ENCODE results near the gene TCERG1. TPM values are rescaled to one million over a fixed set of nuclear protein-coding genes. Genes with fewer than 3 reads are reported as not detected.

Gene TCERG1
- total RNA-seq, result 10 to 100 TPM; 93.3 to 99.4 TPM

DNA sequence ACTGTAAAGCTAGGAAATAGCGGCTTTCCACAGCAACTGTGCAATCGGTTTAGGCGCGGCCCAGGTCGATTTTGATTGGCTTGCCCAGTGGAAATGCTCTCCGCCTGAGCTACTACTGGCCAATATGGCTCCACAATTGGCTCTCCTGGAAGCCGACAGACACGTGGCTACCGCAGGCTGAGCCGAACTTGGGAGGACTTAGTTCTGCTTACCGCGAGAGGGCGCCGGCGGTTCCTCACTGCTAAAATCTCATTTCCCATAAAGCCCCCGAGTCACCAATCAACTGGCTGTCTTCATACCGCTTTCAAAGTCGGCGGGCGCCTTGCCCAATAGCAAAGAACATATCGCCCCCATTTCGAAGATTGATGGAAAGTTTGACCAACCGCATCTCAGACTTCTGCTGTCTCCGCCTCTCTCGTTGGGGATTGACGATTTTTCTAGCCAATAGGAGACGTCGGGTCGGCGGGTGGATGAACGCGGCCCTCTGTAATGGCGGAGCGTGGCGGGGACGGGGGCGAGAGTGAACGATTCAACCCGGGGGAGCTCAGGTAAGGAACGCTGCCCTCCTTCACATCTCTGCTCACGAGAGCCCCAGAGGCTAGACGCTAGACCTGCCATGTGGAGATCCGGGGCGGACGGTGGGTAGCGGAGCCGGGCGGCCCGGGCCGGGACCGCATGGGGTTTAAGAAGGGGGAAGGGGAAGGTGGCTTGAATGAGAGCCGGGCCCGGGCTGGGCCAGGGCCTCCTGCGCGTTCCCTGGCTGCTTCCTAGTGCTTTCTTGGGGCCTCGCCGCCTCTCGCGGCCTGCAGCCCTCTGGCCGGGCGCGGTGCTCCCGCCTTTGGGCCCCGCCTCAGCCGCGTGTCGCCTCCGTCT, at the start of gene TCERG1:
Gene TCERG1, plus strand, starts transcription at position 473 of the 873 bp plus-strand sequence. Its CDS starts 17 bp downstream, at position 490.
- no peaks in the 10 kb centered on the region for H3K27me3 Mint-ChIP-seq
- CTCF ChIA-PET, result interaction anchor here (0.8 to 1.8 kb wide), 5 partner anchors 18 to 217 kb away, joined by 3 to 5 read pairs (median 3); no protein-coding TSS in a partner anchor
- intact Hi-C loops (cut with micrococcal nuclease), result loop anchor here (1.0 to 10.0 kb wide), 5 partner anchors 244 to 1935 kb away; partner anchors contain the start of genes FBXO38, LARS1, PRELID2 and RBM27

DNA sequence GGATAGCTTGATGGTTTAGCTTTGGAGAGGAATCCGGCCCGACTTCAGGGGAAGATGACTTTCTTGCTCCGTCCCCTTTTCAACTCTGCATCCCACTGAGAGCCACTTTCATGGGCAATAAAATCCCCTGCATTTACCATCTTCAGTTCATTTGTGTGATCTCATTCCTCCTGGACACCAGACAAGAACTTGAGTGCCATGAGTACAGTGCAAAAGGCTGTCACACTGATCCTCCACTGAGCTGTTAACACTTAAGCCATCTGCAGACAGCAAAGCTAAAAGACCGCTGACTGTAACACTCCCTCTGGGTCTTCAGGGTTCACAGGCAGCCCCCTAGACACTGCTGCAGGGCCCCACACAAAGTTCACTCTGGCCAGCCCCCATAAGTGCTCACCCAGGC, 48.3 kb upstream of the TCERG1 start:
- no peaks in the 10 kb centered on the region for H3K4me1 Mint-ChIP-seq (ENCODE audit: low read depth)
- H3K27me3 Mint-ChIP-seq, result peaks cover 31% of the 10 kb centered on the region
- no peak overlapping the region for H3K27ac Mint-ChIP-seq
- no peaks in the 10 kb centered on the region for H3K9me3 Mint-ChIP-seq
- POLR2A ChIA-PET, result no interaction called here
- no peaks in the 10 kb centered on the region for H3K36me3 Mint-ChIP-seq
- CTCF ChIA-PET, result no interaction called here
- no peak overlapping the region for H3K4me3 Mint-ChIP-seq
- intact Hi-C loops (cut with micrococcal nuclease), result no loop called here
- DNase-seq, result no peak

More for the DNA sequence above, at the start of gene TCERG1:
- H3K4me3 Mint-ChIP-seq, result peak within 1 kb of the TSS; percentile 97
- no peaks in the 10 kb centered on the region for H3K9me3 Mint-ChIP-seq
- peak; percentile 99 for DNase-seq
- POLR2A ChIA-PET, result no interaction called here
- peaks cover 12% of the 10 kb centered on the region for H3K36me3 Mint-ChIP-seq
- H3K27ac Mint-ChIP-seq, result peak within 1 kb of the TSS; percentile 98
- H3K4me1 Mint-ChIP-seq (ENCODE audit: low read depth), result peaks cover 37% of the 10 kb centered on the region

DNA sequence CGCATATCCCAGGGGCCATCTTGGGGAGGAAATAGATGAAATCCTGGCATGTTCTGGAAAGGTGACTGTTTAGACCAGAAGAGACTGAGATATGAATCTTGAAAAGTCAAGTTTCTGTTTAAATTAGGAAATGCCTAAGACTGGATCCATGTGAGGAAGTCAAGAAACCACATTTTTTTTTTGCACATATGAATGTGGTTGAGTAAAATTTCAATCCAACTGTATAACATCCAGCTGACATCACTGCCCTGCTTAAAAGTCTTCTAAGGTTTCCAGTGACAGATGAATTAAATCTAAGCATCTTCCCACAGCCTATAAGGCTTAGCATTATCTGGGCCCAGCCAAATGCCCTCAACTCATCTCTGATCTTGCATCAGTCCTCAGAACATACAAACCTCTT, 47.7 kb upstream of the TCERG1 start:
- Mint-ChIP-seq H3K36me3 (no peaks in the 10 kb centered on the region), H3K27ac (no peak overlapping the region), H3K4me1 (ENCODE audit: low read depth) (no peaks in the 10 kb centered on the region), H3K4me3 (no peak overlapping the region), H3K27me3 (peaks cover 27% of the 10 kb centered on the region), H3K9me3 (no peaks in the 10 kb centered on the region)
- POLR2A ChIA-PET, result no interaction called here
- intact Hi-C loops (cut with micrococcal nuclease), result no loop called here
- CTCF ChIA-PET, result no interaction called here
- no peak for DNase-seq

DNA sequence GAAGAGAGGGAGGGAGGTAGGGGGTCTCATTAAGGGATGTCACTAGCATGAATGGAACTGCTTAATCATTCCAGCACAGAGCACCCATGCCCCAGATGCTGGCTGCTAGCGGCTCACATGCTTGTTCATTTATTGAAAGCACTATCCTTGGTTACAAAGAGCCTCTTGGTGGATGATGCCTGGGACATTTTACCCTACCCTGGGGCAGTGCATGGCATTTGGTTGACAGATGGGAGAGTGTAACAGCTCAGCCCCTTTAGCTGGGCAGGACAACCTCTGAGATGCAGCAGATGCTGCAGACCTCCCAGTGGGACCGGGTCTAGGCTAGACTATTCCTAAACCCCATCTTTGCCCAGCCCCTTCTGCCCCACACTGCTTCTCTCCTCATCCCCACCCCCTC, 46.9 kb upstream of the TCERG1 start:
- ChIA-PET POLR2A (no interaction called here), CTCF (no interaction called here)
- no peak overlapping the region for H3K27ac Mint-ChIP-seq
- H3K9me3 Mint-ChIP-seq, result no peaks in the 10 kb centered on the region
- no peak overlapping the region for H3K4me3 Mint-ChIP-seq
- no peak for DNase-seq
- intact Hi-C loops (cut with micrococcal nuclease), result no loop called here
- H3K4me1 Mint-ChIP-seq (ENCODE audit: low read depth), result no peaks in the 10 kb centered on the region
- peaks cover 22% of the 10 kb centered on the region for H3K27me3 Mint-ChIP-seq
- no peaks in the 10 kb centered on the region for H3K36me3 Mint-ChIP-seq

DNA sequence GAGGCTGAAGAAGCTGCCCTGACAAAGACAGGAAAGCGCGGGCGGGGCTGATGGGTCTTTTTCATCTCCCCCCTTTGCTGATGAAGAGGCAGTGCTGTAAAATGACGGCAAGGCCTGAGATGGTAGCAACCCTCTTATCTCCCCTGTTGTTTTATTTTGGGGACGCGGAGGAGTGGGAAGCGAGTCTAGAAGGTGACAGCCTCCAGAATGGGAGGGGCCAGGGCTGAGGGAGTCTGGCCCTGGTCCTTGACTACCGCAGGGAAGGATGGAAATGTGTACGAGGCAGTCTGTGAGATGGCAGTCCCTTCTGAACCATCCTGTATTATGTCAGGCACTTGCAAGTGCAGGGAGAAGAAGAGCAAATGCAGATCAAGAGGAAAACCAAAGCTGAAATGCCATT, 46.1 kb upstream of the TCERG1 start:
- ChIA-PET POLR2A (no interaction called here), CTCF (no interaction called here)
- DNase-seq, result no peak
- H3K36me3 Mint-ChIP-seq, result no peaks in the 10 kb centered on the region
- intact Hi-C loops (cut with micrococcal nuclease), result no loop called here
- no peak overlapping the region for H3K27ac Mint-ChIP-seq
- H3K4me1 Mint-ChIP-seq (ENCODE audit: low read depth), result no peaks in the 10 kb centered on the region
- no peak overlapping the region for H3K4me3 Mint-ChIP-seq
- H3K27me3 Mint-ChIP-seq, result peaks cover 22% of the 10 kb centered on the region
- no peaks in the 10 kb centered on the region for H3K9me3 Mint-ChIP-seq

DNA sequence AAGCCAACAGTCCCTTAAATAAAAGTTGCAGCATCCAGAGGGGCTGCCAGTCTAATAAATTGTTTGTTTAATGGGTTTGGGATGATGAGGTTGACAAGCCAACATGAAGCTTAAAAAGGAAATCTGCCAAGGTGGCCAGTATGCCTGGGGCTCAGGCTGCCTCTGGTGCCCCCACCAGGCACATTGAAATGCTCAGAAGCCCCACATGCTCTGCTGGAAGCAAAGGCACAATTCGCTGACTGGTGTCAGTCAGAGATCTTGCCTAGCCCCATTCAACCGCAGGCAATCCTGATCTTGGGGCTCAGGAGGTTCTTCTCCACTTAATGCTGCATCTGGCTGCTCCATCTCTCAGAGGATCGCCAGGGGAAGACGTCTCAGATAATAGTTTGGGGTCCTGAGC, 44.2 kb upstream of the TCERG1 start:
- no peak overlapping the region for H3K4me3 Mint-ChIP-seq
- H3K27ac Mint-ChIP-seq, result no peak overlapping the region
- intact Hi-C loops (cut with micrococcal nuclease), result no loop called here
- CTCF ChIA-PET, result interaction anchor here (0.7 kb wide), 1 partner anchor 11 kb away, joined by 3 read pairs; no protein-coding TSS in a partner anchor
- H3K36me3 Mint-ChIP-seq, result no peaks in the 10 kb centered on the region
- POLR2A ChIA-PET, result no interaction called here
- H3K27me3 Mint-ChIP-seq, result peaks cover 15% of the 10 kb centered on the region
- H3K4me1 Mint-ChIP-seq (ENCODE audit: low read depth), result no peaks in the 10 kb centered on the region
- no peak for DNase-seq
- no peaks in the 10 kb centered on the region for H3K9me3 Mint-ChIP-seq

DNA sequence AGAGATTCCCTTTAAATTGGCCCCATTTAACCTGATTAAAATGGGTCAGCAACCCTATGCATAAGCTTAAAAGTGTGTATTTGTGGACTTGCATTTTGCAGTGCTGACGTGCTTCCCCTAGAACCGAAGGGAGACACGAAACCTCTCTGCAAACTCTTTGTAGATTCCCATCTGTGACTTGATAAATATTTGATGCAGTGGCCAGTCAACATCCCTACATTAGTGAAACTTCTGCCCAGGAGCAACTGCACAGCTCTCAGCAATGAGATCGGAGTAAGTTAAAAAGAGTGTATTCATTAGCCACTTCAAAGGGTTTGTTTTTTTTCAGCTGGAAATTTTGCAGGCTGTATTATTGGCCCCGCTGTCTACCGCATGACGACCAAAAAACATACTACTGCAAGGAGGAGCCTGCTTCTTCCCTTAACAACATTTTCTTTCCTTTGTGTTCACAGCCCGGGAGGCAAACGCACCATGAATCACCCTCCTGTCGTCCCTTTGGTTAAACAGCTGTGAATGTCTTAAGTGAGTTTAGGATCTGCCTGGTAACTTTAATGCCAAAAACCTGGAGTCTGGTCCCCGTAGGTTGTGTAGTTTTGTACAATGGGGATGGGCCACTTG, 38.0 kb upstream of the TCERG1 start:
- Mint-ChIP-seq H3K27me3 (peaks cover 2% of the 10 kb centered on the region), H3K4me3 (no peak overlapping the region), H3K9me3 (no peaks in the 10 kb centered on the region), H3K27ac (no peak overlapping the region), H3K4me1 (ENCODE audit: low read depth) (no peaks in the 10 kb centered on the region), H3K36me3 (no peaks in the 10 kb centered on the region)
- POLR2A ChIA-PET, result no interaction called here
- CTCF ChIA-PET, result interaction anchor here (0.9 to 1.1 kb wide), 2 partner anchors 41 to 104 kb away, joined by 3 read pairs; no protein-coding TSS in a partner anchor
- intact Hi-C loops (cut with micrococcal nuclease), result no loop called here
- DNase-seq, result no peak

DNA sequence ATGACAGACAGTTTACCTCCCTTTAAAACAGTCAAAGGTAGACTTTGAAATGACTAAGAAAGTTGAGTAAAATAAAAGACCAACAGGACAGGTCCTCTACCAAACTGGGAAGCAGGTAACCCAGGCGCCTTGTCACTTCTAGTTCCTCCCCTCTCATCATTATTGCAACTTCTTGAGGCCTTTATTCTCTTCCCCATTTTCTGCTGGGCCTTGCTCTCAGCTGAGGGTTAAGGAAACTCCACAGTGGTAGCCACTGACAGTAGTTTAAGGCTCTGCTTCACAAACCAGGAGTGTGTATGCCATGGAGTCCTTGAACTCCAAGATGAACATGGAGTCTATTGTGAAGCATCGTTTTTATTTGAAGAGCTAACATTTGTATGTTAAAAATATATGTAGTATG, 36.9 kb upstream of the TCERG1 start:
- Mint-ChIP-seq H3K36me3 (no peaks in the 10 kb centered on the region), H3K27me3 (peaks cover 2% of the 10 kb centered on the region), H3K4me1 (ENCODE audit: low read depth) (no peaks in the 10 kb centered on the region), H3K27ac (no peak overlapping the region), H3K4me3 (no peak overlapping the region), H3K9me3 (no peaks in the 10 kb centered on the region)
- intact Hi-C loops (cut with micrococcal nuclease), result no loop called here
- CTCF ChIA-PET, result interaction anchor here (1.1 kb wide), 1 partner anchor 40 kb away, joined by 3 read pairs; no protein-coding TSS in a partner anchor
- POLR2A ChIA-PET, result no interaction called here
- DNase-seq, result no peak

DNA sequence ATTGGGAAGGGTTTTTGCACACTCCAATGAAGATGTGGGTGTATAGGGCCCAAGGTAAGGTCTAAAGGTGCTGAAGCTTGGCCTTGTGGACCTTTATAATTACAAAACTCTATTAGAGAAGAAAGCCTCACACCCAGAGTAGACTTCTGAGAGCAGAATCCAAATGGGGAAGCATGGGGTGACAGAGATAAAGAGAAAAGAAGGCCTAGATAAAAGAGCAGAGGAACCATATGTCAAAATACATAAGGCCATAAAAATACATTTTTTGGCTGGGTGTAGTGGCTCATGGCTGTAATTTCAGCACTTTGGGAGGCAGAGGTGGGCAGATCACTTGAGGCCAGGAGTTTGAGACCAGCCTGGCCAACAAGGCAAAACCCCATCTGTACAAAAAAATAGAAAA, 27.4 kb upstream of the TCERG1 start:
- POLR2A ChIA-PET, result no interaction called here
- H3K27me3 Mint-ChIP-seq, result no peaks in the 10 kb centered on the region
- DNase-seq, result no peak
- no peaks in the 10 kb centered on the region for H3K9me3 Mint-ChIP-seq
- H3K36me3 Mint-ChIP-seq, result no peaks in the 10 kb centered on the region
- intact Hi-C loops (cut with micrococcal nuclease), result loop anchor here (10.0 kb wide), 1 partner anchor 275 kb away; no protein-coding TSS in a partner anchor
- CTCF ChIA-PET, result interaction anchor here (0.7 kb wide), 1 partner anchor 312 kb away, joined by 3 read pairs; no protein-coding TSS in a partner anchor
- no peak overlapping the region for H3K4me3 Mint-ChIP-seq
- no peaks in the 10 kb centered on the region for H3K4me1 Mint-ChIP-seq (ENCODE audit: low read depth)
- H3K27ac Mint-ChIP-seq, result no peak overlapping the region

DNA sequence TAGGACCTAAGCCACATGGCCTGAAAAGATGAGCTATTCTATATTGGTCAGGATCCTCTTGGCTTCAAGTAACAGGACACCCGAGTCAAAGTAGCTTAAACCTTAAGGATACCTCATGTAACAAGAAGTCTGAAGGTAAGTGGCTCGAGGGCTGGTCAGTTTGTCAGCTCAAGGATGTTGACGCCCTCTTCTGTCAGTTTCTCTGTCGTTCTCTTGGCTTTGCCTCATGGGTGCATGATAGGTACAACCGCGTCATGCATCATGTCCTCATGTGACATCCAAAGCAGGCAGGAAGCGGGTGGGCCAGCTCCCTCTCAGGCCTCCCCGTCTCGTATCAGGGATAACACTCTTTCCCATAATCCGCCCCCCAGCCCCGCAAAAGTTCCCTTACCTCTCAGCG, 22.1 kb upstream of the TCERG1 start:
- no peak for DNase-seq
- Mint-ChIP-seq H3K27ac (no peak overlapping the region), H3K4me3 (no peak overlapping the region), H3K4me1 (ENCODE audit: low read depth) (peaks cover 5% of the 10 kb centered on the region), H3K27me3 (peaks cover 6% of the 10 kb centered on the region), H3K9me3 (no peaks in the 10 kb centered on the region), H3K36me3 (no peaks in the 10 kb centered on the region)
- ChIA-PET CTCF (interaction anchor here (0.9 to 1.0 kb wide), 2 partner anchors 10 to 22 kb away, joined by 3 read pairs; partner anchors contain the start of gene TCERG1), POLR2A (no interaction called here)
- intact Hi-C loops (cut with micrococcal nuclease), result loop anchor here (10.0 kb wide), 1 partner anchor 280 kb away; no protein-coding TSS in a partner anchor

DNA sequence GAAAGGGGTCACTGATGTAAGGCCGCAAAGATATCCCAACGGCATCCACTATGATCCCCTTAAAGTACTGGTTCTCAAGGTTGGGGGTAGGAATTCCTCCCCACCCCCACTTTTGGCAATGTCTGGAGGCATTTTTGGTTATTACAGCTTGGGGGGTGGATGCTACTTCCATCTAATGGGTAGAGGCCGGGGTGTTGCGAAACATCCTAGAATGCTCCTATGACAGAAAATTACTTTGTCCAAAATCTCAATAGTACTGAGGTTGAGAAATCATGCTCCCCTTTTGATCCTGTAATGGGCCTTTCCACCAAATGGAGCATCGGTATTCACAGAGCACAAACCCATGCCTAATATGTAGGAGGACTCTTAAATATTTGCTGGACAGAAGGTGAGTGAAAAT, 20.8 kb upstream of the TCERG1 start:
- Mint-ChIP-seq H3K9me3 (no peaks in the 10 kb centered on the region), H3K4me1 (ENCODE audit: low read depth) (peaks cover 5% of the 10 kb centered on the region), H3K36me3 (no peaks in the 10 kb centered on the region), H3K27me3 (peaks cover 7% of the 10 kb centered on the region), H3K4me3 (no peak overlapping the region), H3K27ac (no peak overlapping the region)
- CTCF ChIA-PET, result interaction anchor here (1.0 to 2.6 kb wide), 8 partner anchors 9 to 591 kb away, joined by 3 to 10 read pairs (median 4); partner anchors contain the start of genes PRELID2 and TCERG1
- intact Hi-C loops (cut with micrococcal nuclease), result loop anchor here (2.0 to 10.0 kb wide), 2 partner anchors 282 to 746 kb away; no protein-coding TSS in a partner anchor
- POLR2A ChIA-PET, result no interaction called here
- DNase-seq, result no peak

Data from activated CD4-positive, alpha-beta memory T cell treated with anti-CD3 and anti-CD28 coated beads for 36 hours (primary cell).